Measurements from ENCODE around the gene CBFA2T3.
A peak's percentile ranks its signal among the peaks of the same experiment; 100 is the strongest.

CBFA2T3 gene

DNA sequence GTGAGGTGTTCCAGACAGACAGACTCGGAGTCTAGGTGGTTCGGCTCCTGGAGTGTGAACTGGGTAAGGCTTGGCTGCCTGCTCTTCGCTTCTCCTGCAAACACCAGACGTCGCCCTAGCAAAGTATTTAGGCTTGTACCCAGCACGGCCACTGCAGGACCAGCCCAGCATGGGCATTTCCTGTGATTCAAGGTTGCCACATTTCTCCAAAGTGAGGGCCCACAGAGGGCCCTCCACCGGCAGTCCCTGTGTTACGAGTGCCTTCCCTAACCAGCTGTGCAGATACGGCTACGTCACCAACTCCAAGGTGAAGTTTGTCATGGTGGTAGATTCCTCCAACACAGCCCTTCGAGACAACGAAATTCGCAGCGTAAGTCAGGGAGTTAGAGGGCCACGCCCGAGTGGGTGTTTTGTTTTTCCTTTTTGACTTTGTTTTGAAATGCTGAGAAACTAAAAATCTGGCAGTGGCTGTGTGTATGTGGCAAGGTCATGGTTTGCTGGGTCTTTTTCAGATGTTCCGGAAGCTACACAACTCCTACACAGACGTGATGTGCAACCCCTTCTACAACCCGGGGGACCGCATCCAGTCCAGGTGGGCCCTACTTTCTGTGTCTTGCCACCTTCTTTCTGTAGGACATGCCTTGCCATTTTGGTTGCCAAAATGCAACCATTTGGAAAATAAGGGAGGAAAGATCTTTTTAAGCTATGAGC lies 117.5 kb downstream of the CBFA2T3 start:
- no peak for DNase-seq (ENCODE audit: low spot score)

DNA sequence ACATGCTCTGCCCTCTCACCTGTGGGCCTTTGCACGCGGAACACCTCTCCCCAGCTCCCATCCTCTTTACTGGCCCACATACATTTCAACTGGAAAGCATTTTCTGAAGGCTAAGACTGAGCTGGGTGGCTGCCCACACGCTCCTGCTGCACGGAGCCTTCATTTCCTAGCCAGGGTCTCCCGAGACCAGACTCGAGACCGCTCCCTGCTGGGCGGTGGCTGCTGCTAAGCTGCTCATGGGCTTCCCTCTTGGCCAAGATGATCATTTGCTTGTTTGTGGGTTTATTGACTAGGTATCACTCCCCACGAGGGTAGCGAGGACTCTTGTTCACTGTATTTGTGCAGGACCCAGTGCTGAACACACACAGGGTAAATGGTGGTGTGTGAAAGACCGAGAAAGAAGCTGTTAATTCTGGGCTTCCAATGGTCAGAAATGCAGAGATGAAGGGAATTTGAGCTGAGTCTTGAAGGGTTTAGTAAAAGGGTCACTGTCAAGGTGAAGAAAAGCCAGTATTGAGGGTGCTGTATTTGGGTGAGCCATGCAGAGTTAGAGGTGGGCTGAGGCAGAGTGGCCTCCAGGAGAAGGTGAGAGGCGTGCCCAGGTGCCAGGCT lies 119.2 kb downstream of the CBFA2T3 start:
- peak; percentile 66 for DNase-seq (ENCODE audit: low spot score)

DNA sequence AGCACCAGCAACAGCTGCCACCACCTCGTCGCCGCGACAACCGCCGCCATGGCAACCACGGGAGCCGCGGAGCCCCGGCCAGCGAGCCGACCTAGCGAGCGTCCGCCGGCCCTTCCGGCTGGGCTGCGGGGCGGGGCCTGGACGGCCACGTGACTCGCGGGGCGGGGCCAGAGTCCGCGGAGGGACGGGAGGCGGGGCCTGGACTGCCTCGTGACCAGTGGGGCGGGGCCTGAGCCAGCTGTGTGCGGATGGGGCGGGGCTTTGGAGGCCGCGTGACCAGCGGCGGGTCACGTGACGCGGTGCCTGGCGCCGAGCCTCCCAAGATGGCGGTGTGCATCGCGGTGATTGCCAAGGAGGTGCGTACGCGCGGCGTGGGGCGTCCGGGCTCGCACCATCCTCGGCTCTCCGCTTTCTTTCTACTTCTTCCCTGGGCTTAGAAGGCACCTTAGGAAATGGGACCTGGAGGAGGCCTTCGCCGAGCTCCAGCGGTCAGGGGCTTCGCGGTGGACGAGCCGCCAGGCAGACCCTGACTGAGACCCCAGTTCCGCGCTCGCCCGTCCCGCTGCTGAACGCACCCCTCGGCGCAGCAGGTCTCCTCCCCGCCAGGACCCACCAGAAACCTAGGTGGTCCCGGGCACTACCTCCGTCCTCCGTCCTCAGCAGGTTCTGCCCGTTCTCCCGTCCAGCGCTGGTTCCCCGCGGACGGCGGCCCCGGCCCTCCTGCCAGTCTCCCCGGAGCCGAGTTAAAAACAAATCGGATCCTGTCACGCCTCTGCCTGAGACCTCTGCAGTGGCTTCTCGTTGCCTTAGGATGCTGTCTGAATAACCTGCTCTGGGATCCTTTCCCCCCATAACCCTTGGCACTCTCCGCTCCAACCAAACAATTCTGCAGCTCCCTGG lies 119.9 kb downstream of the CBFA2T3 start, which contains the start of the genes GALNS and TRAPPC2L:
TSS of gene GALNS (minus strand) at position 120 of the 900 bp plus-strand sequence. CDS start at position 50, 70 bp downstream.
TSS of gene TRAPPC2L (plus strand) at position 300 of the 900 bp plus-strand sequence. CDS start at position 324, 24 bp downstream.
- peak; percentile 99 for DNase-seq (ENCODE audit: low spot score)

DNA sequence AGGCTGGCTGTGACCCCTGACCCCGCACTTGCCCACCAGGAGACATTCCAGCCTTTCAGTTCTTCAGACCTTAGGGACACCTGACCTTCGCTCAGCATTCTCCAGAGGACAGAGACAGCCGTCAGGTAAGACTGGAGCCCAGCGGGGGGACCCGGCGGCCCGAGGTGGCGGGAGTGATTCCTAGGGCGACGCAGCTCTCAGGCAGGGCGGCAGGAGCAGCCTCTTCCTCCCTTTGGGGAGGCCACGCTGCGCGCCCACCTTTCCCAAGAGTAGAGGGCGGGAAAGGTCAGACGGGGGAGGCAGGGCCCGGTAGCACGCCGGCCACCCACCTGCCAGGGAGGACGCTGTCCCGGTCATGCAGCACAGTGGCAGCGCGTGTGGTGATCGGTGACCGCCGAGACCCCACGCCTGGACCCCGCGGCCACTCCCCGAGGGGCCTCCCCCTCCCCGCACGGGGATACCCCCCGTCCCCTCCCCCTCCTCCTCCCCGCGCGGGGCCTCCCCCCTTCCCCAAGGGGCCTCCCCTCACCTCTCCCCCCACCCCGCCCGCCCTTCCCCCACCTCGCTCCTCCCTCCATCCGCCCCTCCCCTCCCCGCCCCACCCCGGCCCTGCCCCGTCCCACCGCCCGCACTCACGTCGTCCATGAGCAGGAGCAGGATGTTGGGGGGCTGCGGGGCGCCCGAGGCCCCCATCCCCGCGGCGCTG lies 120.7 kb downstream of the CBFA2T3 start:
- no peak for DNase-seq (ENCODE audit: low spot score)

DNA sequence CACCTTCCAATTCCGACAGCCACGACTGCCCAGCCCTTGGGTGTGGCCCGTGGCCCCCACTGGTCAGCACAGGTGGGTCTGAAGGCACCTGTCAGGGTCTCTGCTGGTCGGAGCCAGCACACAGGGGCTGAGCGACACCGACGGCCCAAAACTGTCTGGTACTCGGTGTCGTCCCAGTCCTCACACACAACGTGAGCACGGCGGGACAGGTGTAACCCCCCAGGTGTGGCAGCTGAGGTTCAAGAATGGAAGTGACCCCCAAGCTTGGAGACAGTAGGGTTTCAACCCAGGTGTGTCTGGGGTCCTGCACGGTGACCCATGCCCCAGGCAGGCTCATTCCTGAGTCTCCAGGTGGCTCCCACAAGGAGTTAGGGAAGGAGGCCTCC lies 121.3 kb downstream of the CBFA2T3 start:
- no peak for DNase-seq (ENCODE audit: low spot score)

DNA sequence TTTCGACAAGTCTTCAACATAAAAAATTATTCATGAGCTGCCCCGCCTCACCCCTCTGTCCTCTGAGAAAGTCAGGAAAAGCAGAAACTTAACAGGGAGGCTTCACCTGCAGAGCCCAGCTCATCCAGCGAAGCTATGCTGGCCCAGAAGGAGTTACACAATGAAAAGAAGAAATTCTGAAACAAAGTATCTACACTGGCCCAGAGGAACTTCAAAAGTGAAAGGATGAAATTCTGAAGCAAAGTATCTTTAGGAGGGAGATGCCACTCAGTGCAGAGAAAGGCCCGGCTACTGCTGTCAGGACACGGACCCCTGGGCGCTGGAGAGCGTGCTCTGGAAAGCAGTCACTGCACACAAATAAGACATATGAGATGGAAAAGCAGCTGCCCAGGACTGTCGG lies 121.8 kb downstream of the CBFA2T3 start:
- no peak for DNase-seq (ENCODE audit: low spot score)

DNA sequence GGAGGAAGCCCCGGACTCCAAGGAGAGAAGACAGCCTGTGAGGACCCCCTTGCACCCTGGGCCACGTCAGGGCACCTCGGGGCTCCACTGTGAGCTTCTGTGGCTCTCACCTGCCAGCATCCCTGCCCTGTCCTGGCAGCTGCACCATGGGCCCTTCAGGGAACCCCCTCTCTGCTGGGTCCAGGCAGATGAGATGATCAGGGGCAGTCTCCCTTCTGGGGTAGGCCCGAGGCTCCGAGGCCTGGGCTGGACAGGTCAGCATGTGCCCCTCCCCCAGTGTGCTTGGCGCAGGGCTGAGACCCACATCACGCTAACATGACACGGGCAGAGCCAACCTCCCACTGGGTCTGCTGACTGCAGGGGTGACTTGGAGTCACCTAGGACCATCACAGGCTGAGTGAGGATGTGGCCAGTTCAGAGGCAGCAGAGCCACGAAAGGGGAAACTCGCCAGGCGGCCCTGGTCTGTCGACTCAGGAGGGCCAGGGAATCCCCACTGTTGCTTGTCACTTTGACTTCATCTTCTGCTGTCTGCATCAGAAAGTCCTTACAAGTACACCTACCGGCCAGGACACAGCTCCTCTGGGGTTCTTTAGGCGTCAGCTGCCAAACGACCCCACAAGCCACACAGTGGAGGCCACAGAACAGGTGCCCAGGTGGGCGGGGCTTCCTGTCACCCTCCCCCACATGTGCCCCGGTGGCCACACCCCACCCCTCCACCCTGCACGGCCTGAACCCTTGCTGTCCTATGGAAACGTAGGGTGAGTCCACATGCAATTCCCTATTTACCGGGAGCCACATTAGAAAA lies 122.5 kb downstream of the CBFA2T3 start:
- no peak for DNase-seq (ENCODE audit: low spot score)

DNA sequence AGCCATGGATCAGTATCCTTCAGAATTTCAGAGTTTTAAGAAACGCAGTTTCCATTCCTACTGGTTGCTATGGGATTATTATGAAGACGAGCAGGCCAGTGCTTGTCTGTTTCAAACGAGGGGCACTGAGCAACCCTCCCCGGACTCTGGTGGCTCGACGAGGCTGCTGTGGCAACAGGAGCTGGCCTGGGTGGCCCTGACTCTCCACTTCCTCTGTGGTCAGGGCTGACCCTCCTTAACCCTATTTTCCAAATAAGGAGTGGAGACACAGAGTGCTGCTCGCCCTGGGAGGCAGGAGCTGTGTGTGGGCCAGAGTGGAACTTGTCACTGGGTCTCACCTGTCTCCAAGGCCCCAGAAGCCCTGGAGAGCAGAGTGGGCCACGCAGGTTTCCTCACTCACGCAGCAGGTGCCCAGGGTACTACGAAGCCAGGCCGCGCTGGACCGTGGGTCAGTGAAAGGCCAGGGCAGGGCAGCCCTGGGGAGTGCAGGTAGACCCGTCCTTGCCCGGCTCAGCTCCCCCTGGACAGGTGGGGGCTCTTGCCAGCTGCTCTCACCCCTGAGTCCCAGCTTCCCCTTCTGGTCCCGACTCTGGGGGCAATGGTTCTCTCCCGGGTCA lies 123.6 kb downstream of the CBFA2T3 start:
- no peak for DNase-seq (ENCODE audit: low spot score)

DNA sequence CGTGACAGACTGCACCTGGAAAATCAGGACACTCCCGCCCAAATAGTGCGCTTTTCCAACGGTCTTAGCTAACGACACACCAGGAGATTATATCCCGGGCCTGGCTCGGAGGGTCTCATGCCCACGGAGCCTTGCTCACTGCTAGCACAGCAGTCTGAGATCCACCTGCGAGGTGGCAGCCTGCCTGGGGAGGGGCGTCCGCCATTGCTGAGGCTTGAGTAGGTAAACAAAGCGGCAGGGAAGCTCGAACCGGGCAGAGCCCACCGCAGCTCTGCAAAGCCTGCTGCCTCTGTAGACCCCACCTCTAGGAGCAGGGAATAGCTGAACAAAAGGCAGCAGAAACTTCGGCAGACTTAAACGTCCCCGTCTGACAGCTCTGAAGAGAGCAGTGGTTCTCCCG lies 125.4 kb downstream of the CBFA2T3 start:
- DNase-seq (ENCODE audit: low spot score): no peak

DNA sequence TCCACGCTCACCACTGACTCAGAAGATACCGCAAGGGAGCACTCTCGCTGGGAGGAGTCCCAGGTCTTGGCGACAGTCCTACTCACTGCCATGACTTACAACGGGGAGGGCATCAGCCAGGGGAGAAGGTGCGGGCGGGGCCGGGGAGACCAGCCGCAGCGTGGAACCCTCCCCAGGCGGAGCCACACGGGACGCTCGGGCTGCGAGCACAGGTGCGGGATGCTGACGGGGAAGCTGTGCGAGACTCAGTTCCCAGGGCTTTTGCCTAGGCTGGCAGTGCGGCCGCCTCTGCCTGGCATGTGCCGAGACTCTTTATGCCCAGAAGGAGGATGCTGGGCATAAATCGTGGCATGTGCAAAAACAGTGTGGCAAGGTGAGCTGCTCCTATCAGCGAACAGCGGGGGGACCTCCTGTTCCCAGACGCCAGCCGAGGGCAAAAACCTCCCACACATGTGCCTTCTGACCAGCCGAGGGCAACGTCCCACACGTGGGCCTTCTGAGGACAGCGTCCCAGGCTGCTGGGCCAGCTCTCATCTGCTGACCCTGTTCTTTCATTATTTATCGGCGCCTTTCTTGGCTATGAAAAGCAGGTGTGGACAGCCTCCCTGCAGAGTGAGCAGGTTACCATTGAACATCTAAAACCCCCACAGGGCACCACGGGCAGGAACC lies 126.3 kb downstream of the CBFA2T3 start:
- no peak for DNase-seq (ENCODE audit: low spot score)

DNA sequence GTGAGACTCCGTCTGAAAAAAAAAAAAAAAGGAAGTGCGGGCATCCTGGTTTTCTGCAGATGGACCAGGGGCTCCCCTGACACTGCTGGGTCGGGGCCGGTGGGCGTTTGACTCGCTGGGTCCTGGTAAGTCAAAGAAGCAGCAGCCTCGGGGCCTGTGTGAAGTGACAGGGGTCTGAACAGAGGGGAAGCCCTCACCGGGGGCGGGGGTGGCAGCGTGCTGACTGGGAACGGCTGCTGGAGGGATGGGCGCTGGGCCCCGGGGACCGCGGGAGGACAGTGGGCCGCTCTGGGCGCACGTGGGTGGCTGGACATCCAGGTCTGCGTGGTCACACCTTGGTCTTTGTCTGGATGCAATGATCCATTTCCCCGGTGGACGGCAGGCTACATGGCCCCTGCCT lies 128.4 kb downstream of the CBFA2T3 start:
- DNase-seq (ENCODE audit: low spot score): no peak

DNA sequence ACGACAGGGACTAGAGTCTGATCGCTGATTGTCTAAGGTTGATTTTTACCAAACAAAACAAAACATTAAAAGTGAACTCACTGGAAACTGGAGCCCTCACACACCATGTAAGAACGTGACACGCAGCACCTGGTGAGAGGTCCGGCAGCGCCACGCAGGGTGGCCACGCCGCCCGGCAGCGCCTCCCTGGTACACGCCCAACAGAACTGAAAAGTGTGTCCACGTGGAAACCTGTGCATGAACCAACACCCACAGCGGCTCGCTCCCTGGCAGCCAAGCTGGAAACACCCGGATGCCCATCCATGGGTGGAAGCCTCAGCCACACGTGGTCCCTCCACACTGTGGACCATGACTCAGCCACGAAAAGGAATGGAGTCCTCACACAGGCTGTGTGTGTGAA lies 129.4 kb downstream of the CBFA2T3 start:
- DNase-seq (ENCODE audit: low spot score): no peak

DNA sequence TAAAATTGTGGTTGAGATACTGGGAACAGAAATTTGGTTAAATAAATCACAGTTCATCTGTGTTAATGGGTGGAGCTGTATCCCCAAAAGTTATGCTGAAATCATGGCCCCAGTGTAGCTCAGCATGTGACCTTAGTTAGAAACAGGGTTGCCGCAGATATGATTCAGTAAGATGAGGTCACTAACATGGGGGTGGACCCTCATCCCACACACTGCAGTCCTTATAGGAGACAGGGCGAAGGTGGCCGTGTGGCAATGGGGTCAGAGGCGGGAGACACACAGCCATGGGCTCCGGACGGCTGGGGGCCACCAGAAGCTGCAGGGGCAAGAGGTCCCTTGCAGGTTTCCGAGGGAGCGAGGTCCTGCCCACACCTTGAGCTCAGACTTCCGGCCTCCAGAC lies 130.9 kb downstream of the CBFA2T3 start:
- no peak for DNase-seq (ENCODE audit: low spot score)

DNA sequence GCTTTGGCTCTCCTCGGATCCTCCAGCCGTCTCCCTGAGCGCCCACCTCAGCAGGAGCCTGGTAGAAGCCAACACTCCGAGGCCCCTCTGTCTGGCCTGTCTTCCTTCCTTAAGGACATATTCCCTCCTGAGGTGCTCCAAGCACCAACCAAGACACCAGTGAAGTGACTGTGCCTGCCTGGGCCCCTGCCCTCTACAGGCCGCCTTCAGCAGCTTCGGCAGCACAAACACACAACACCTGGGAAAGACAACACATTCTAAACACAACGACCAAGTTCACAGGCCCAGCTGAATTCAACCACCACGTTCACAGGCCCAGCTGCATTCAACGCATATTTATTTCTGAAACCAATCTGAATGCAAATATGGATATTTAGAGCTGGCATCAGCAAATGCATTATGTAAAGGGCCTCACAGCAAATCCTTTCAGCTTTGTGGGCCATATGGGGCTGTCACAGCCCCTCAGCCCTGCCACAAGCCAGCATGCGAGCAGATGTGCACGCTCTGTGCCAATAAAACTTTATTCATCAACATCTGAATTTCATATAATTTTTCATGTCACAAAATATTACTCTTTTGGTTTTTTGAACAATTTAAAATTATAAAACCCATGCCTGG lies 132.5 kb downstream of the CBFA2T3 start:
- DNase-seq (ENCODE audit: low spot score): no peak

DNA sequence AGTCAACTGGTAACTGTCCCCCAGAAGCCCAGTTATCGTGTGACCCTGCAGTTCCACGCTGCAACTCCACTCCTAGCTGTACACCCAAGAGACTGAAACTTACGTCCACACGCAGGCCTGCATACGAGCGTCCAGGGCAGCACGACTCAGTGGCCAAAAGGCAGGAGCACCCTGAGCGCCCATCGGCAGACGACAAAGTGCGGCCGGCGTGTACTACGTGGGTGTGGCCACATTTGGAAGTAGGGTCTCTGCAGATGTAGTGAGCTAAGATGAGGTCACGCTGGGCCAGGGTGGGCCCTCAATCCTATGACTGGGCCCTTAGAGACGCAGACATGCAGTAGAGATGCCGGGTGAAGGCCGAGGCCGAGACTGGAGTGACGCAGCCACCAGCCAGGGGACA lies 133.8 kb downstream of the CBFA2T3 start:
- no peak for DNase-seq (ENCODE audit: low spot score)

DNA sequence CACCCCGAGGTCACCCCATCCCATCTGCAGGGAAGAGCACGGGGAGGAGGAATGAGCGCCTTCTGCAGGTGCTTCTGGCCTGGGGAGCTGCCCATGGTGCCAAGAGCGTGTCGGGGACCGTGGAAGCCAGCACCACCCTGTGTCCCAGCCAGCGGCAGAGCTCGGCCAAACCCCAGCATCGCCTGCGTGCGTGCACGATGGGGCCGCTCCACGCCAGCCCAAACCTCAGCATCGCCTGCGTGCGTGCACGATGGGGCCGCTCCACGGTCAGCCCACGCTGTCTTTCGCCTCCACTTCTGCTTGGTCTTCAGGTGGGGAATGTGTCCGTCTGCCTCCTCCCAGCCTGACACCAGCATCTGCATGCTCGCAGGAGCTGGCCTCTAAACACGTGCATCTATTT lies 134.2 kb downstream of the CBFA2T3 start:
- DNase-seq (ENCODE audit: low spot score): no peak

DNA sequence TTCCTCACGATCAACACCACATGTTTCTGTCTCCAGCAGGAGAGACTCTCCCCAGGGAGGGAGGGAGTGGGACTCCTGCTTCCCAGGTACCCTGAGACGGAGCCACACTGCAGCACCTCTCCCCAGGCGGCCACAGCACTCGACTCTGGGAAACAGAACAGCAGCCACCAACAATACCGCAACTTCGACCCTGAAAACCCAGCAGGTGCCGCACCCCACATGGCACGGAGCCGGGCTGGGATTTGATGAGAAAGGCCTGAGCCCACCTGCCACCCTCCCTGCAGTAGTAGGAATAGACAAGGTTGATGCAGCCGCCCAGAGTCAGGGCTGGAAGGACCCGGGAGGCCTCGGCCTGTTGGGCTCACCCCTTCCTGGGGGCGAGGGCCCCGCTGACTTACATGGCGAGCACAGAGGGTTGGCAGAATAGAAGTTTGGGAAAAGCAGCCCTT lies 134.7 kb downstream of the CBFA2T3 start:
- no peak for DNase-seq (ENCODE audit: low spot score)

DNA sequence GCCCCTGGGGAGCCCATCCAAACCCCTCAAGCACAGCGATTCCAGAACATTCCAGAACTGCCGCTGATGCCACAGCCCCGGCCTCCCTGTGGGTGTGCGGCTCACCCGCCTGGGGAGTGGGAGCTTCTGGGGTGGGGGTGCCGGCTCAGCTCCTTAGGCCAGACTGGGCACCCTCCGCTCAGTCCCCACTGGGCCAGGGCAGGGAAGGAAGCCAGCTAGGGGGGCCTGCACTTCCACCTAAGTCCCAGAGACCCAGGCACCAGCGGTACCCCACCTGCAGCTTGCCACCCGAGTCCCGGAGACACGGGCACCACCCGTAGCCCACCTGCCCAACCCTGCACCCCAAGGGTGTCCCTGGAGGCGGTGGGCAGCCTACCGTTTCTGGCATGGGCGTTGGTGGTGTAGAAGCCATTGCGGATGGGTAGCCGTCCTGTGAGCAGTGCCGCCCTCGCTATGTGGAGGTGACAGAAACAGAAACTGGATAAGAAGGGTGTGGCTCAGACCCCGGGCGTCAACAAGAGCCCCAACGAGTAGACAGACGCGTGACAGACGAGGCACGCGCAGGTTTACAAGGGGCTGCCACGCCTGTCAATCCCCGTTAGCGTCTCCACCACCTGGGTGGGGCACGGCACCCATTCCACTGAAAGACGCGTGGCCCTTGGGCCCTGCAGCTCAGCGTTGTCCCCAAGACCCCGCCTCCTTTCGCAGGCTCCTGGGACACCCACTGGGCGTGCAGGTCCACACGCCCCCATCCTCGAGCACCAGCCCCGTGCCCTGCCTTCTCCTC lies 135.3 kb downstream of the CBFA2T3 start:
- DNase-seq (ENCODE audit: low spot score): no peak

All from hematopoietic multipotent progenitor cell treated with erythropoietin and hydrocortisone succinate and interleukin-3 and kit ligand, for 15 days (in vitro differentiated cells).